ENCODE data around the gene UACA. TPM values are rescaled to one million over a fixed set of nuclear protein-coding genes. Genes with fewer than 3 reads are reported as not detected.
"Not testable (repeated sequence)": the region's sequence is repeated elsewhere in the genome, so short reads cannot be mapped to it uniquely, and the experiment has no call there.

UACA gene
- total and polyA plus RNA-seq, 2 experiments from 2014 or later, result 46.7 to 58.7 TPM

DNA sequence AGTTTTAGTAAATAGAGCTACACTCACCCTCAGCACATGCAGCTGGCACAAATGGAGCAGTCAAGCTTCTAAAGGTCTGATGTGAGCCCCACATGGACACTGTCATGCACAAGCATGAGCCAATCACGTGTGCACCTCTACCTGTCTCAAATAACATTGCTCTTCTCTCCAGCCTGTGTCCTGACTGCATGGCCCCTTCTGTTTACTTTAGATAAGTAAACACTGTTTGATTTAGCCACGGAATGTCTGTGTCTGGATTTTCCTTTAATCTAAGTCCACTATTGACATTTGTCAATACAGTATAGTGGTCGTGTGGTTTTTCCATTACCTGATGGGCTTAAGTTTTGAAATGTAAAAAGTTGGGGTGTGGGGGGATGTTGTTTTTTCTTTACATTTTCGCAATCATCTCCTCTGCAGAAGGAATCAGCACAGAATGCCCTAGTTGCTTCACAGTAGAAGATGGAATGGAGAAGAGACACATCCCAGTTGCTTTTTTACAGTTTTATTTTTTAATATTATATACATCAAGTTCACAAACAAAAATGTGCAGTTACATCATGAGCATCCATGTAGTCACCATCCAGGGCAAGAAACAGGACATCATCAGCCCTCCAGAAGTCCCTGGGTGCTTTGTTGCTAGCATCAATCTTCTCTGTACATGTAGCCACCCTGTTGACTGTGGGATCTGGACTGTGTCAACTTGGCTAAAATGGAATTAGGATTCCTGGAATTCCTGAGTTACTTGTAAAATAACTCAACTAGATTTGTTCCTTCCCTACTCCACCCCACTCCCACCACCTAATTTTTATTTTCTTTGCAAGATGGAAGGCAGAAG is 146.1 kb downstream of the UACA start:
- 19% methylated on average over 4 of the region's 4 CpGs for WGBS (ENCODE audit: low lambda C conversion rate, missing lambda C conversion rate)
- Histone ChIP-seq H3K27ac (peak overlapping the region; percentile 51), H3K36me3 (replicated peaks; ENCODE audit: insufficient read depth, low read depth) (no peaks in the 10 kb centered on the region), H3K4me1 (ENCODE audit: insufficient read depth) (peaks cover 18% of the 10 kb centered on the region), H3K79me2 (no peaks in the 10 kb centered on the region), H3K4me2 (peak overlapping the region; percentile 44), H3K9me3 (ENCODE audit: low read depth) (no peaks in the 10 kb centered on the region), H3K4me3 (no peak overlapping the region), H4K20me1 (ENCODE audit: insufficient read depth, poor library complexity, severe bottlenecking) (no peaks in the 10 kb centered on the region), H3K27me3 (no peaks in the 10 kb centered on the region), H3K9me2 (replicated peaks; ENCODE audit: insufficient read depth) (no peaks in the 10 kb centered on the region), H2AFZ (no peak overlapping the region)
- TF ChIP-seq, protein P1, sequence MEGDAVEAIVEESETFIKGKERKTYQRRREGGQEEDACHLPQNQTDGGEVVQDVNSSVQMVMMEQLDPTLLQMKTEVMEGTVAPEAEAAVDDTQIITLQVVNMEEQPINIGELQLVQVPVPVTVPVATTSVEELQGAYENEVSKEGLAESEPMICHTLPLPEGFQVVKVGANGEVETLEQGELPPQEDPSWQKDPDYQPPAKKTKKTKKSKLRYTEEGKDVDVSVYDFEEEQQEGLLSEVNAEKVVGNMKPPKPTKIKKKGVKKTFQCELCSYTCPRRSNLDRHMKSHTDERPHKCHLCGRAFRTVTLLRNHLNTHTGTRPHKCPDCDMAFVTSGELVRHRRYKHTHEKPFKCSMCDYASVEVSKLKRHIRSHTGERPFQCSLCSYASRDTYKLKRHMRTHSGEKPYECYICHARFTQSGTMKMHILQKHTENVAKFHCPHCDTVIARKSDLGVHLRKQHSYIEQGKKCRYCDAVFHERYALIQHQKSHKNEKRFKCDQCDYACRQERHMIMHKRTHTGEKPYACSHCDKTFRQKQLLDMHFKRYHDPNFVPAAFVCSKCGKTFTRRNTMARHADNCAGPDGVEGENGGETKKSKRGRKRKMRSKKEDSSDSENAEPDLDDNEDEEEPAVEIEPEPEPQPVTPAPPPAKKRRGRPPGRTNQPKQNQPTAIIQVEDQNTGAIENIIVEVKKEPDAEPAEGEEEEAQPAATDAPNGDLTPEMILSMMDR (IDR thresholded peaks at IDR 0.05; ENCODE audit: poor library complexity), result no peak
- TF ChIP-seq EZH2 (IDR thresholded peaks at IDR 0.05; ENCODE audit: borderline replicate concordance) (no peak), EZH2phosphoT487 (IDR thresholded peaks at IDR 0.05; ENCODE audit: low read depth, severe bottlenecking, unreplicated experiment) (no peak)
- peak; percentile 70 for DNase-seq (ENCODE audit: low spot score)

DNA sequence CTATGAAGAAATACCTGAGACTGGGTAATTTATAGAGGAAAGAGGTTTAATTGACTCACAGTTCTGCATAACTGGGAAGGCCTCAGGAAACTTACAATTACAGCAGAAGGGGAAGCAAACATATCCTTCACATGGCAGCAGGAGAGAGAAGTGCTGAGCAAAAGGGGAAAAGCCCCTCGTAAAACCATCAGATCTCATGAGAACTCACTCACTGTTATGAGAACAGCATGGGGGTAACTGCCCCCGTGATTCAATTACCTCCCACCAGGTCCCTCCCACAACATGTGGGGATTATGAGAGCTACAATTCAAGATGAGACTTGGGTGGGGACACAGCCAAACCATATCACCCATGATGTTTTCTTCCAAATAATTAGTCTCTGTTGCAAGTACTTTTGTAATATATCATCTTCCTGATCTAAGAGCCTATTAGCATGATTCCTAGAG is 147.0 kb downstream of the UACA start:
- peaks cover 18% of the 10 kb centered on the region for H3K4me1 ChIP-seq (ENCODE audit: insufficient read depth)
- 48% methylated on average over 2 of the region's 2 CpGs for WGBS (ENCODE audit: low lambda C conversion rate, missing lambda C conversion rate)

DNA sequence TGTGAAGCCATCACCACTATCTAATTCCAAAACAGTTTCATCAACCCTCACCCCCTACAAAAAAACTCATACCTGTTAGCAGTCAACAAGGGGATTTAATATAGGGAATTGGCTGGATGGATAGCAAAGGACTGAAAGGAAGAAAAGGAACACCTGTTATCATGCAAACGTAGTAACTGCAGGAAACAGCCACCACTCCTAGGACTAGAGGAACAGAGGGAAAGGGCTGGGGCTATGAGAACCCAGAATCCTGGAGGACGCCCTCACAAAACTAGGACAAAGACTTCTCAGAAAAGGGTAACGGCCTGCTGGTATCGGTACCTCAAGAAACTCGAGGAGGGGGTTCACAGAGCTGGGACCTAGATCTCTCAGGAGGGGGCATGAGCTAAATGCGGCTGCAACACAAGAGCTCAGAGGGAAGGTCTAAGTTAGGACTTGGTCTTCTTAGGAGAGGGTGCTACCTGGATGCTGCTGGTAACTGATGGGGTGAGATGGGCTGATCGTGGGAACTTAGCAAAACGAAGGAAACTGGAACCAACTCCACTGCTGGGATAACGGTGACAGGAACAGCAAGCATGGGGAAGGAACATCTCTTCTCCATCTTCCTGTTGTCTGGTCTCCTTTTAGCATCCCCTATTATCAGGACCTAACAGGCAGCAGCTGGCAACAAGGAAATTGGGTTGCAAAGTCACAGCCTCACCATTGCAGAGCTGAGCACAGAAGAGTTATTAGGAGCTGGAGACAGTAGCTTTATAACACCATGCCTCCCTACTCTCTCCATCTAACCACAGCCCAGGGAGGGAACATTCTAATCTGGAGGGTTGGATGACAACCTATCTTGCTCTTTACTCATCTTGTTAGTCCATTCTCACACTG is 147.7 kb downstream of the UACA start:
- Histone ChIP-seq H3K27me3 (no peaks in the 10 kb centered on the region), H3K4me1 (ENCODE audit: insufficient read depth) (peaks cover 18% of the 10 kb centered on the region), H3K27ac (no peak overlapping the region), H4K20me1 (ENCODE audit: insufficient read depth, poor library complexity, severe bottlenecking) (no peaks in the 10 kb centered on the region), H3K9me2 (replicated peaks; ENCODE audit: insufficient read depth) (no peaks in the 10 kb centered on the region), H3K79me2 (no peaks in the 10 kb centered on the region), H3K9me3 (ENCODE audit: low read depth) (no peaks in the 10 kb centered on the region), H3K4me2 (no peak overlapping the region), H2AFZ (no peak overlapping the region), H3K36me3 (replicated peaks; ENCODE audit: insufficient read depth, low read depth) (no peaks in the 10 kb centered on the region), H3K4me3 (no peak overlapping the region)
- DNase-seq (ENCODE audit: low spot score), result no peak
- WGBS (ENCODE audit: low lambda C conversion rate, missing lambda C conversion rate), result 96% methylated on average over 9 of the region's 9 CpGs
- TF ChIP-seq EZH2 (IDR thresholded peaks at IDR 0.05; ENCODE audit: borderline replicate concordance) (no peak), EZH2phosphoT487 (IDR thresholded peaks at IDR 0.05; ENCODE audit: low read depth, severe bottlenecking, unreplicated experiment) (no peak)
- TF ChIP-seq, protein P1 (IDR thresholded peaks at IDR 0.05; ENCODE audit: poor library complexity), result no peak

More for the DNA sequence above, 147.0 kb downstream of the UACA start:
- H3K9me2 ChIP-seq (replicated peaks; ENCODE audit: insufficient read depth); H2AFZ ChIP-seq; DNase-seq (ENCODE audit: low spot score); H3K79me2 ChIP-seq; H3K27me3 ChIP-seq; H3K9me3 ChIP-seq (ENCODE audit: low read depth); H3K36me3 ChIP-seq (replicated peaks; ENCODE audit: insufficient read depth, low read depth); H3K4me3 ChIP-seq; H4K20me1 ChIP-seq (ENCODE audit: insufficient read depth, poor library complexity, severe bottlenecking); H3K4me2 ChIP-seq: not testable (repeated sequence)
- H3K27ac ChIP-seq, result peak overlapping the region; percentile 42

DNA sequence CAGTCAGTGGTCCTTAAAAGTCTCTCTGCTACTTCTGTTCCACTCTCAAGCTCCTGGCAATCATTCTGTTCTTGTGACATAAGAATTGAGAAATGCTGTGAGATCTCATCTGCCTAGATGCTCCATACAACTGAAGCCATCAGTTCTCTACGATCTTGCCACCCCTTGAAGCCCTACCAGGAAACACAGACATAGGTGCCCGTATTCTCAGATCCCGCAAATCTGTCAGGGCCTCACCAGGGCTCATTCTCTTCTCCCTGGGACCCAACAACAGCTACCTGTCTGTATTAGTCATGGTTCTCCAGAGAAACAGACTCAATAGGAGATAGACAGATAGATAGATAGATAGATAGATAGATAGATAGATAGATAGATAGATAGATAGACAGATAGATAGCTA is 149.1 kb downstream of the UACA start:
- 98% methylated on average over 3 of the region's 3 CpGs for WGBS (ENCODE audit: low lambda C conversion rate, missing lambda C conversion rate)
- Histone ChIP-seq H3K79me2 (no peaks in the 10 kb centered on the region), H3K4me3 (no peak overlapping the region), H2AFZ (no peak overlapping the region), H4K20me1 (ENCODE audit: insufficient read depth, poor library complexity, severe bottlenecking) (no peaks in the 10 kb centered on the region), H3K9me2 (replicated peaks; ENCODE audit: insufficient read depth) (no peaks in the 10 kb centered on the region), H3K27me3 (no peaks in the 10 kb centered on the region), H3K4me2 (no peak overlapping the region), H3K27ac (no peak overlapping the region), H3K36me3 (replicated peaks; ENCODE audit: insufficient read depth, low read depth) (no peaks in the 10 kb centered on the region), H3K4me1 (ENCODE audit: insufficient read depth) (peaks cover 18% of the 10 kb centered on the region), H3K9me3 (ENCODE audit: low read depth) (no peaks in the 10 kb centered on the region)
- DNase-seq (ENCODE audit: low spot score), result no peak
- TF ChIP-seq EZH2 (IDR thresholded peaks at IDR 0.05; ENCODE audit: borderline replicate concordance) (no peak), EZH2phosphoT487 (IDR thresholded peaks at IDR 0.05; ENCODE audit: low read depth, severe bottlenecking, unreplicated experiment) (no peak)
- TF ChIP-seq, protein P1 (IDR thresholded peaks at IDR 0.05; ENCODE audit: poor library complexity), result no peak

Data from hepatocyte (in vitro differentiated cells).